Thyroid gland (tissue), 4 donors: Measurements from ENCODE around the gene SYDE2. TPM values are rescaled to one million over a fixed set of nuclear protein-coding genes. Genes with fewer than 3 reads are reported as not detected.
"Not testable (repeated sequence)": the region's sequence is repeated elsewhere in the genome, so short reads cannot be mapped to it uniquely, and the experiment has no call there.

Experiments
- DNase-seq, 2 donors: peaks; one replicate each; pipeline ENCODE4 v3.0.0-alpha.2; 2019
- H3K27ac ChIP-seq, 3 donors: fragments of 200-600 bp; sonication (generic); 1 replicate in 2 of 3; 2 replicates in 1 of 3; pipeline ENCODE4 v1.5.1; 2016 to 2019; ENCODE audit warnings: mild to moderate bottlenecking in 1 of 3, moderate library complexity in 1 of 3
- H3K27me3 ChIP-seq: fragments of 200-600 bp; sonication (generic); one replicate; pipeline ENCODE4 v1.5.1; 2019
- H3K36me3 ChIP-seq, 2 donors: fragments of 200-600 bp; sonication (generic); one replicate each; pipeline ENCODE4 v1.5.1; 2016 to 2019
- H3K4me1 ChIP-seq, 2 donors: fragments of 200-600 bp; sonication (generic); one replicate each; pipeline ENCODE4 v1.5.1; 2017 to 2019
- H3K4me3 ChIP-seq, 3 donors: fragments of 200-600 bp; sonication (generic); replicated peaks in 1 of 3; 1 replicate in 2 of 3; 2 replicates in 1 of 3; pipeline ENCODE4 v1.5.1; 2016; ENCODE audit warnings: mild to moderate bottlenecking in 1 of 3
- H3K9me3 ChIP-seq: fragments of 200-600 bp; sonication (generic); one replicate; pipeline ENCODE4 v1.5.1; 2017
- CTCF ChIP-seq, 6 experiments: fragments of 200-600 bp in 3 of 6; fragments of 450-650 bp in 3 of 6; sonication (generic) in 3 of 6; IDR thresholded peaks; one replicate each; pipeline ENCODE4 v1.5.1; 2016 to 2019; ENCODE audit warnings: antibody characterized with exemption in 6 of 6, mild to moderate bottlenecking in 2 of 6, inconsistent platforms in 1 of 6, moderate library complexity in 1 of 6
- POLR2A ChIP-seq, 2 donors: fragments of 450-650 bp; IDR thresholded peaks; one replicate each; pipeline ENCODE4 v1.6.1; 2017; ENCODE audit warnings: antibody characterized with exemption in 2 of 2, mild to moderate bottlenecking in 2 of 2, moderate library complexity in 1 of 2
- WGBS, 2 donors: methylation state at CpG; one replicate each; pipeline ENCODE4 v1.1.5; 2017; 5-methylcytosine and 5-hydroxymethylcytosine counted together
- intact Hi-C: fragments of 100-400 bp; cut with DNase I; formaldehyde crosslinking; loops from one replicate; pipeline ENCODE4 v1.15.1; 2023
- total RNA-seq, 4 donors: library from RNA; depleted of rRNA; stranded (reverse); fragments of >200 nt; gene quantifications; one replicate each; pipeline ENCODE4 v1.2.3, GENCODE V29; 2016

SYDE2 gene
- total RNA-seq, 4 donors from 2014 or later: 15.2 to 30.8 (median 20.5) TPM

- peaks cover 0 to 12% of the 10 kb centered on the region in 2 donors for H3K4me1 ChIP-seq
- 78 to 83% methylated on average over 2 of the region's 2 CpGs for whole genome bisulfite sequencing, 2 donors
- no peak for TF ChIP-seq CTCF (IDR thresholded peaks at IDR 0.05)
- TF ChIP-seq POLR2A (IDR thresholded peaks at IDR 0.05): no peak
- H3K27me3 ChIP-seq: no peaks in the 10 kb centered on the region
- intact Hi-C loops: no loop called here
- no peaks in the 10 kb centered on the region for H3K36me3 ChIP-seq
- H3K4me3 ChIP-seq: no peak overlapping the region
- DNase-seq: no peak
- no peaks in the 10 kb centered on the region for H3K9me3 ChIP-seq
- peak overlapping the region; percentile 34 to 69 (median 60) for H3K27ac ChIP-seq
These were observed 5.1 kb downstream of the SYDE2 start for GRCh38 chr1:85195703-85196102.

GRCh38 chr1:85192129-85192528 lies 8.7 kb downstream of the SYDE2 start:
- H3K4me3 ChIP-seq, H3K27ac ChIP-seq, H3K36me3 ChIP-seq, DNase-seq, H3K9me3 ChIP-seq, intact Hi-C loops, H3K27me3 ChIP-seq: not testable (repeated sequence)
- H3K4me1 ChIP-seq: peaks cover 0 to 12% of the 10 kb centered on the region in 2 donors

GRCh38 chr1:85189120-85189519 lies 11.7 kb downstream of the SYDE2 start:
- Histone ChIP-seq H3K27me3 (no peaks in the 10 kb centered on the region), H3K9me3 (no peaks in the 10 kb centered on the region), H3K4me3 (no peak overlapping the region), H3K36me3 (peaks cover 0 to 4% of the 10 kb centered on the region in 2 donors), H3K4me1 (no peaks in the 10 kb centered on the region), H3K27ac (no peak overlapping the region)
- no peak for DNase-seq
- TF ChIP-seq POLR2A (IDR thresholded peaks at IDR 0.05) (no peak), CTCF (IDR thresholded peaks at IDR 0.05) (no peak)
- intact Hi-C loops: no loop called here
- 86 to 89% methylated on average over 1 of the region's 1 CpG for WGBS, 2 donors

- Histone ChIP-seq H3K4me3 (no peak overlapping the region), H3K27ac (no peak overlapping the region), H3K4me1 (no peaks in the 10 kb centered on the region), H3K36me3 (peaks cover 0 to 4% of the 10 kb centered on the region in 2 donors), H3K27me3 (no peaks in the 10 kb centered on the region), H3K9me3 (no peaks in the 10 kb centered on the region)
- intact Hi-C loops: no loop called here
- 82 to 93% methylated on average over 5 of the region's 5 CpGs for WGBS, 2 donors
- no peak for DNase-seq
- no peak for TF ChIP-seq POLR2A (IDR thresholded peaks at IDR 0.05)
These were observed 12.3 kb downstream of the SYDE2 start for GRCh38 chr1:85188530-85188929.

GRCh38 chr1:85187021-85187420 lies 13.8 kb downstream of the SYDE2 start:
- DNase-seq, H3K27ac ChIP-seq, intact Hi-C loops, H3K9me3 ChIP-seq, H3K4me1 ChIP-seq, H3K27me3 ChIP-seq, H3K36me3 ChIP-seq, H3K4me3 ChIP-seq: not testable (repeated sequence)
- 69 to 85% methylated on average over 2 to 3 of the region's 3 CpGs for WGBS, 2 donors

- intact Hi-C loops: no loop called here
- H3K4me1 ChIP-seq: no peaks in the 10 kb centered on the region
- H3K27me3 ChIP-seq: no peaks in the 10 kb centered on the region
- peaks cover 0 to 5% of the 10 kb centered on the region in 2 donors for H3K36me3 ChIP-seq
- no peak for DNase-seq
- TF ChIP-seq CTCF (IDR thresholded peaks at IDR 0.05) (no peak), POLR2A (IDR thresholded peaks at IDR 0.05) (no peak)
- no peak overlapping the region for H3K27ac ChIP-seq
- no peak overlapping the region for H3K4me3 ChIP-seq
- 69 to 95% methylated on average over 1 of the region's 1 CpG for WGBS, 2 donors
- H3K9me3 ChIP-seq: no peaks in the 10 kb centered on the region
These were observed 16.6 kb downstream of the SYDE2 start for GRCh38 chr1:85184245-85184644.

- WGBS, 2 donors: 69 to 72% methylated on average over 6 of the region's 6 CpGs
- Histone ChIP-seq H3K27ac (no peak overlapping the region), H3K4me3 (no peak overlapping the region), H3K36me3 (peaks cover 0 to 5% of the 10 kb centered on the region in 2 donors), H3K4me1 (no peaks in the 10 kb centered on the region), H3K27me3 (no peaks in the 10 kb centered on the region), H3K9me3 (no peaks in the 10 kb centered on the region)
- no peak for TF ChIP-seq CTCF (IDR thresholded peaks at IDR 0.05)
- TF ChIP-seq POLR2A (IDR thresholded peaks at IDR 0.05): no peak
- intact Hi-C loops: no loop called here
- no peak for DNase-seq
These were observed 18.1 kb downstream of the SYDE2 start for GRCh38 chr1:85182700-85183099.
